HG02759 (cell line): ENCODE results near the gene ARHGAP8.
"Not testable (repeated sequence)": the region's sequence is repeated elsewhere in the genome, so short reads cannot be mapped to it uniquely, and the experiment has no call there.

ENCODE experiments used
- ATAC-seq: cut with Tn5 transposase; IDR thresholded peaks from one replicate; pipeline ENCODE4 v1.9.1; 2021; ENCODE audit warnings: mild to moderate bottlenecking, moderate library complexity; ENCODE audit not compliant: unreplicated experiment

Gene ARHGAP8

DNA sequence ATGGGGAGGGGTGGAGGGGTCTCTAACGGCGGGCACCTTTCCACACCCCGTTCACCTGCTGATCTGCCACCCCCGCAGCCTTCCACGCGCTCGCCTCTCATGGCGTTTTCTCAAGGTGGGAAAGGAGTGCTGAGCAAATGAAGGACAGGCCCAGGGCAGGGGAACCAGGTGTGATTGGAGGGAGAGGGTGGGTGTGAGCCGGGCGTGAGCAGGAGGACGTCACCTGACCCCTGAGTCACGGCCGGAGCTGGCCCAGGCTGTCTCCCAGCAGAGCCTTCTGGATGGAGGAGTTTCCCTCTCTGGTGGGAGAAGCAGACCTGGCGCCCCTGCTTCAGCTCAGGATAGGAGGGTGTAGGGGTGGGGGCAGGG is 14.0 kb upstream of the ARHGAP8 start:
- no peak for ATAC-seq

DNA sequence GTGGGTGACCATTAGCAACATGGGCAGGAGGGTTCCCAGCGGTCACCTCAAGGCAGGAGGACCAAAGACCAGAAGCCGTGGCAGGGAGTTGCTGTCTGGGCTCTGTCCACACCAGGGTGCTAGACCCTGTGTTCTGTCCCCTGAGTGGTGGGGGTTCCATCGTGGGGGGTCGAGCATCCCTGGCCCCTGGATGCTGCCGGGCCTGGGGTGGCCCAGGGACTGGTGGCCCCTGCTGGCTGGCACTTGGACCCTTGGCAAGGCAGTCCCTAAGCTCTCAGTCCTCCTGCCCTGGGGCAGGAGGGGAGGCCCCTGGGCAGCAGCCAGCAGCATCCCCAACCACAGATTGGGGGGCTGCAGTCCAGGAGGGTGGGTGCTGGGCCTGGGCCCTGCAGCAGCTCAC is 13.4 kb upstream of the ARHGAP8 start:
- ATAC-seq: no peak

DNA sequence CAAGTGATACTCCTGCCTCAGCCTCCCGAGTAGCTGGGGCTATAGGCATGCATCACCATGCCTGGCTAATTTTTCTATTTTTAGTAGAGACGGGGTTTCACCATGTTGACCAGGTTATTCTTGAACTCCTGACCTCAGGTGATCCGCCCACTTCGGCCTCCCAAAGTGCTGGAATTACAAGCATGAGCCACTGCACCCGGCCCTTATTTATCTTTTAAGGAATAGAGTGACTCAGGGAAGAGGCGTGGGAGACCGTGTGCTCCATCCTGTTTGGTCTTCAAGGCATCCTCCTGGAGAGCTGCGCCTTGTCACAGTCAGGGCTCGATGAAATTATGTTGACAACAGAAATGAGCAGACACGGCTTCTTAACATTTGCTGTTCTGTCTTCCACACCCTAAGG is 12.7 kb upstream of the ARHGAP8 start:
- not testable (repeated sequence) for ATAC-seq

GRCh38 chr22:44740307-44740706 is 12.1 kb upstream of the ARHGAP8 start:
- no peak for ATAC-seq

DNA sequence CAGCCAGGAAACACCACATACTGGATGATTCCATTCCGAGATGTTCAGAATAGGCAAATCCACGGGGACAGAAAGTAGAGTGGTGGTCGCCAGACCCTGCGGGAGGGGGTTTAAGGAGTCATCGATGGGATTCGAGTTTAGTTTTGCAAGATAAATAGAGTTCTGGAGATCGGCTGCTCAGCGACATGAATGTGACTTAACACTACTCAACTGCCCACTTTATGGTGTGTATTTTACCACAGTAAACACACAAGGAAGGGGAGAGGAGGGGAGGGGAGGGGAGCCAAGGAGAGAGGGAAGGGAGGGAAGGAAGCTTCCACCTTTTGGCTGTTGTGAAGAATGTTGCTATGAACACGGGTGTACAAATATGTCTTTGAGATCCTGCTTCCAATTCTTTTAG is 10.4 kb upstream of the ARHGAP8 start:
- ATAC-seq: no peak

DNA sequence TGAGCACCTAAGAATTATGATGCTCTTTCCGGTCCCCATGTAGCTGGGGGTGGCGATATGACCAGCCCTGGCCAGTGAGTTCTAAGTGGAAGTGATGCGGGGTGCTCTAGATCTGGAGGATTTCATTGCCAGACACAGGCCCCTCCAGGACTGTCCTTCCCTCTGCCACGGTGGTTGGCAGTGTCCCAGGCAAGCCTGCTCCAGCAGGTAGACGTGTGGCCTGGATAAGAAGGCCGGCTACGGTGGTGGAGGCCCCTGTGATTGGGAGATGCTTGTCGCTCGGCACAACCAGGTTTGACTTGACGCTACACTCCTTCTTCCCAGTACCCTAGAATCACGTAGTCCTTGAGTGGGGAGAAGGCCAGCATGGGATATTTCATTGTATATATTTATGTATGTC is 9.1 kb upstream of the ARHGAP8 start:
- no peak for ATAC-seq

- no peak for ATAC-seq
These were observed 8.6 kb upstream of the ARHGAP8 start for GRCh38 chr22:44743804-44744211.

- no peak for ATAC-seq
These were observed 6.3 kb upstream of the ARHGAP8 start for GRCh38 chr22:44745853-44746789.

GRCh38 chr22:44747784-44748127 is 4.6 kb upstream of the ARHGAP8 start:
- ATAC-seq: not testable (repeated sequence)

- no peak for ATAC-seq
These were observed 3.9 kb upstream of the ARHGAP8 start for GRCh38 chr22:44748524-44748923.

GRCh38 chr22:44750481-44750880 is 1.9 kb upstream of the ARHGAP8 start:
- no peak for ATAC-seq

DNA sequence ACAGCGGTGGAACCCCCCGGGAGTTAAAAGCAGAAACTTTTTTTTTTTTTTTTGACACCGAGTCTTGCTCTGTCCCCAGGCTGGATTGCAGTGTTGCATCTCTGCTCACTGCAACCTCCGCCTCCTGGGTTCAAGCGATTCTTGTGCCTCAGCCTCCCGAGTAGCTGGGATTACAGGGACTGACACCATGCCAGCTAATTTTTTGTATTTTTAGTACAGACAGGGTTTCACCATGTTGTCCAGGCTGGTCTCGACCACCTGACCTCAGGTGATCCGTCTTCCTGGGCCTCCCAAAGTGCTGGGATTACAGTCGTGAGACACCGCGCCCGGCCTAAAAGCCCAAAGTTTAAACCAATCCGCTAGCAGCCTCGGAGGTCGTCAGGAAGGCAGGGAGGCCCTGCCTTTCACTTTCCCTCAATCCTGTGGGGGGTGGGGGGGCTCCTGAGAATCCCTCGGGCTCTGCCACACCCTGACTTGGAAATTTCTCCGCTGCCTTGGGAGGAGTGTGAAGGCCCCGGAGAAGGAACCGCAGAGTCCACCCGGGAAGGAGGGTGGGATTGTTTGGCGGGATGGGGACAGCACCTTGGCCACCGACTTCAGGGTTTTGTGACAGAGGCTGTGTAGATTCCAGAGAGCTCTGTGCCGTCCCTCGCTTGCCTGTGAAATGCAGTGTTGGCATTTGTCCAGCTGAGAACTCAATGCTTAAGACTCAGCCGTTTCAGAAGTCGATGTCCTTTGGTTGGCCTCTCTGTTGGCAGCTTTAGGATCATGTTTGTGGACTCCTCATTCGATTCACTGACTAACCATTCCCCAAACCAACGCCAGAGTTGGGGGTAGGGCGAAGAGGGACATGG is 1.0 kb downstream of the ARHGAP8 start:
- no peak for ATAC-seq

- no peak for ATAC-seq
These were observed 2.6 kb downstream of the ARHGAP8 start for GRCh38 chr22:44754998-44755397.

DNA sequence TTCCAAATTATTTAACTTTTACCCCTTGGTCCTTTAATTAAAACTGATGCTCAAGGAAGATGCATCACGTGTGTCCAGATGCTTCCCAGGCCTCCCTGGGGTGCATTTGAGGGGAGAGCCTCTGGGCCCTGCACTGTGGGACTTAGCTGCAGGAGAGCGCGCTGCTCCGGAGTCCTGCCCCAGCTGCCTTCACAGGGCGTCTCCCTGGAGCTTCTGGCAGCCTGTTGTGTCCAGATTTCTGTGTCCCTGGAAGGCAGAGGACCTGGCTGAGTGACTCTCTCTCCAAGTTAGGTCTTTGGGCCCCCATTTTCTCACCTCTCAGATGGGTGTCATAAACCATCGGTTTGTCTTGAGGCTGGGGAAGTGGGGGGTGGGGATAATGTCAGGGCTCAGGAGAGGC is 3.0 kb downstream of the ARHGAP8 start:
- no peak for ATAC-seq

- no peak for ATAC-seq
These were observed 3.6 kb downstream of the ARHGAP8 start for GRCh38 chr22:44755956-44756361.

- no peak for ATAC-seq
These were observed 6.1 kb downstream of the ARHGAP8 start for GRCh38 chr22:44758344-44758973.

- ATAC-seq: no peak
These were observed 6.6 kb downstream of the ARHGAP8 start for GRCh38 chr22:44759001-44759400.

- no peak for ATAC-seq
These were observed 7.3 kb downstream of the ARHGAP8 start for GRCh38 chr22:44759430-44760310.

- no peak for ATAC-seq
These were observed 8.1 kb downstream of the ARHGAP8 start for GRCh38 chr22:44760476-44760875.

GRCh38 chr22:44761025-44761424 is 8.7 kb downstream of the ARHGAP8 start:
- ATAC-seq: no peak

DNA sequence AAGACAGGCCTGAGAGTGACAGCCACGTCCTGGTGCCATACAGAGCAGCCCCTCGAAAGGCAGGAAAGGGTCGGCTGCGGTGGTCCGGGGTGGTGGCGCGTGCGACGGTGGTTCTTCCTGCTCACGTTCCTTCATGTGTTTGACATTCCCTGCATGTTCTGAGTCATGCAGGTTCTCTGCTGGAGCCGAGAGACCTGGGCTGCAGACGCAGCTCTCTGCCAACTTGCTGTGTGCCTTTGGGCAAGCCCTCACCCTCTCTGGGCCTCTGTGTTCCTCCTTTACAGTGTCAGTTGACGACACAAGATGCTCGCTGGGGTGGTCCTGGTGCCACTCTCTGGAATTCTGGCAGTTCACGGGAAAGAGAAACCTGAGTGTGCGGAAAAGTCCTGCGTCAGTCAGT is 12.0 kb downstream of the ARHGAP8 start:
- ATAC-seq: no peak
